ENCODE data around the gene REM2.
"Not testable (repeated sequence)": the region's sequence is repeated elsewhere in the genome, so short reads cannot be mapped to it uniquely, and the experiment has no call there.

REM2 gene

GRCh38 chr14:22849212-22849819 lies 33.7 kb upstream of the REM2 start:
- no peak for FAIRE-seq

GRCh38 chr14:22850944-22851764 lies 31.9 kb upstream of the REM2 start:
- no peak for FAIRE-seq

- not testable (repeated sequence) for FAIRE-seq
These were observed 30.8 kb upstream of the REM2 start for GRCh38 chr14:22852178-22852577.

GRCh38 chr14:22852599-22852939 lies 30.5 kb upstream of the REM2 start:
- FAIRE-seq, result no peak

- no peak for FAIRE-seq
These were observed 29.9 kb upstream of the REM2 start for GRCh38 chr14:22852940-22853767.

- not testable (repeated sequence) for FAIRE-seq
These were observed 28.7 kb upstream of the REM2 start for GRCh38 chr14:22854296-22854695.

GRCh38 chr14:22854963-22855724 lies 27.9 kb upstream of the REM2 start:
- FAIRE-seq, result no peak

GRCh38 chr14:22856428-22856827 lies 26.6 kb upstream of the REM2 start:
- no peak for FAIRE-seq

- not testable (repeated sequence) for FAIRE-seq
These were observed 22.6 kb upstream of the REM2 start for GRCh38 chr14:22860377-22860776.

- no peak for FAIRE-seq
These were observed 21.4 kb upstream of the REM2 start for GRCh38 chr14:22861651-22862050.

- no peak for FAIRE-seq
These were observed 18.0 kb upstream of the REM2 start for GRCh38 chr14:22864979-22865378.

- no peak for FAIRE-seq
These were observed 17.3 kb upstream of the REM2 start for GRCh38 chr14:22865424-22866405.

GRCh38 chr14:22866874-22867273 lies 16.1 kb upstream of the REM2 start:
- FAIRE-seq, result no peak

GRCh38 chr14:22870811-22871223 lies 12.2 kb upstream of the REM2 start:
- FAIRE-seq, result no peak

- no peak for FAIRE-seq
These were observed 11.6 kb upstream of the REM2 start, which contains the start of gene LRP10 for GRCh38 chr14:22871224-22872032. LRP10 (plus strand) TSS chr14:22871740; CDS start chr14:22872304, 564 bp downstream.

GRCh38 chr14:22872033-22872832 lies 10.8 kb upstream of the REM2 start:
- no peak for FAIRE-seq

- no peak for FAIRE-seq
These were observed 10.0 kb upstream of the REM2 start for GRCh38 chr14:22872833-22873520.

GRCh38 chr14:22875003-22875747 lies 7.8 kb upstream of the REM2 start:
- no peak for FAIRE-seq
